ENCODE results near the gene ITPK1. TPM values are rescaled to one million over a fixed set of nuclear protein-coding genes. Genes with fewer than 3 reads are reported as not detected.

The ITPK1 gene
- total RNA-seq, 4 donors from 2014 or later, result 19.7 to 97.7 (median 26.5) TPM

GRCh38 chr14:92954933-92955332, 160.8 kb downstream of the ITPK1 start:
- intact Hi-C loops (cut with DNase I; ENCODE audit: low total_unique reads), result loop anchor here (5.0 kb wide), 1 partner anchor 182 kb away; no protein-coding TSS in a partner anchor
- Histone ChIP-seq H3K36me3 (no peaks in the 10 kb centered on the region), H3K4me1 (no peaks in the 10 kb centered on the region), H3K9me3 (no peaks in the 10 kb centered on the region), H3K27me3 (no peaks in the 10 kb centered on the region), H3K27ac (no peak overlapping the region), H3K4me3 (no peak overlapping the region)
- DNase-seq, result no peak
- no peak for TF ChIP-seq POLR2A (IDR thresholded peaks at IDR 0.05)
- TF ChIP-seq CTCF (IDR thresholded peaks at IDR 0.05), result no peak

- TF ChIP-seq POLR2A (IDR thresholded peaks at IDR 0.05) (no peak), CTCF (IDR thresholded peaks at IDR 0.05) (no peak)
- no peaks in the 10 kb centered on the region for H3K36me3 ChIP-seq
- intact Hi-C loops (cut with DNase I; ENCODE audit: low total_unique reads), result loop anchor here (5.0 kb wide), 1 partner anchor 184 kb away; no protein-coding TSS in a partner anchor
- no peak for DNase-seq
- no peaks in the 10 kb centered on the region for H3K27me3 ChIP-seq
- no peak overlapping the region for H3K27ac ChIP-seq
- no peaks in the 10 kb centered on the region for H3K9me3 ChIP-seq
- no peaks in the 10 kb centered on the region for H3K4me1 ChIP-seq
- H3K4me3 ChIP-seq, result no peak overlapping the region
These were observed 162.2 kb downstream of the ITPK1 start for GRCh38 chr14:92953526-92953925.

- H3K4me1 ChIP-seq, result no peaks in the 10 kb centered on the region
- no peaks in the 10 kb centered on the region for H3K36me3 ChIP-seq
- H3K27me3 ChIP-seq, result no peaks in the 10 kb centered on the region
- H3K4me3 ChIP-seq, result no peak overlapping the region
- H3K9me3 ChIP-seq, result no peaks in the 10 kb centered on the region
- intact Hi-C loops (cut with DNase I; ENCODE audit: low total_unique reads), result loop anchor here (5.0 kb wide), 1 partner anchor 185 kb away; no protein-coding TSS in a partner anchor
- no peak overlapping the region for H3K27ac ChIP-seq
- no peak for TF ChIP-seq CTCF (IDR thresholded peaks at IDR 0.05)
- no peak for TF ChIP-seq POLR2A (IDR thresholded peaks at IDR 0.05)
- no peak for DNase-seq
These were observed 163.0 kb downstream of the ITPK1 start for GRCh38 chr14:92952481-92953298.

- H3K27ac ChIP-seq, result no peak overlapping the region
- H3K9me3 ChIP-seq, result no peaks in the 10 kb centered on the region
- DNase-seq, result peak; percentile 75 to 78
- TF ChIP-seq CTCF (IDR thresholded peaks at IDR 0.05), result peak; percentile 95 to 96 (median 95)
- peak in 1 of 2 donors; percentile 23 for TF ChIP-seq POLR2A (IDR thresholded peaks at IDR 0.05)
- intact Hi-C loops (cut with DNase I; ENCODE audit: low total_unique reads), result loop anchor here (5.0 kb wide), 1 partner anchor 185 kb away; no protein-coding TSS in a partner anchor
- no peaks in the 10 kb centered on the region for H3K36me3 ChIP-seq
- no peaks in the 10 kb centered on the region for H3K4me1 ChIP-seq
- no peak overlapping the region for H3K4me3 ChIP-seq
- no peaks in the 10 kb centered on the region for H3K27me3 ChIP-seq
These were observed 163.7 kb downstream of the ITPK1 start for GRCh38 chr14:92951912-92952471.

GRCh38 chr14:92951261-92951660, 164.5 kb downstream of the ITPK1 start:
- intact Hi-C loops (cut with DNase I; ENCODE audit: low total_unique reads), result loop anchor here (5.0 kb wide), 1 partner anchor 186 kb away; no protein-coding TSS in a partner anchor
- no peaks in the 10 kb centered on the region for H3K27me3 ChIP-seq
- H3K4me1 ChIP-seq, result no peaks in the 10 kb centered on the region
- DNase-seq, result no peak
- no peaks in the 10 kb centered on the region for H3K9me3 ChIP-seq
- TF ChIP-seq CTCF (IDR thresholded peaks at IDR 0.05) (no peak), POLR2A (IDR thresholded peaks at IDR 0.05) (no peak)
- no peaks in the 10 kb centered on the region for H3K36me3 ChIP-seq
- H3K4me3 ChIP-seq, result no peak overlapping the region
- no peak overlapping the region for H3K27ac ChIP-seq
